ENCODE measurements around the gene IL3RA.

GRCh38 chrX:1308476-1308875 is 28.1 kb upstream of the IL3RA start:
- TF ChIP-seq POLR2A (IDR thresholded peaks at IDR 0.05) (no peak), CTCF (IDR thresholded peaks at IDR 0.05) (no peak)
